Parathyroid adenoma (tissue), 2 donors: ENCODE measurements around the gene LRP6.

Experiments
- H2AFZ ChIP-seq: fragments of 300-600 bp; sonication (generic); one replicate; pipeline ENCODE4 v1.7.0; 2017; ENCODE audit warnings: antibody characterized with exemption, mild to moderate bottlenecking
- H3K27ac ChIP-seq: fragments of 300-600 bp; sonication (generic); one replicate; pipeline ENCODE4 v1.7.0; 2017
- H3K27me3 ChIP-seq: fragments of 300-600 bp; sonication (generic); one replicate; pipeline ENCODE4 v1.7.0; 2017; ENCODE audit warnings: low read length; ENCODE audit not compliant: control insufficient read depth, insufficient read depth
- H3K36me3 ChIP-seq: fragments of 300-600 bp; sonication (generic); one replicate; pipeline ENCODE4 v1.7.0; 2017; ENCODE audit warnings: low read length; ENCODE audit not compliant: control insufficient read depth, insufficient read depth
- H3K4me1 ChIP-seq: fragments of 300-600 bp; sonication (generic); one replicate; pipeline ENCODE4 v1.7.0; 2017; ENCODE audit warnings: control low read depth
- H3K4me2 ChIP-seq: fragments of 300-600 bp; sonication (generic); one replicate; pipeline ENCODE4 v1.7.0; 2017; ENCODE audit warnings: low read length
- H3K4me3 ChIP-seq: fragments of 300-600 bp; sonication (generic); one replicate; pipeline ENCODE4 v1.7.0; 2017; ENCODE audit warnings: low read depth, low read length
- H3K79me2 ChIP-seq: fragments of 300-600 bp; sonication (generic); one replicate; pipeline ENCODE4 v1.7.0; 2017; ENCODE audit warnings: control low read depth
- H3K9ac ChIP-seq: fragments of 300-600 bp; sonication (generic); one replicate; pipeline ENCODE4 v1.7.0; 2017; ENCODE audit warnings: mild to moderate bottlenecking
- H3K9me3 ChIP-seq: fragments of 300-600 bp; sonication (generic); one replicate; pipeline ENCODE4 v1.7.0; 2017; ENCODE audit warnings: low read length; ENCODE audit not compliant: control insufficient read depth
- TF ChIP-seq, protein P1 (sequence below): fragments of 300-600 bp; sonication (generic); IDR thresholded peaks from one replicate; pipeline ENCODE4 v1.7.0; 2017; ENCODE audit warnings: antibody characterized with exemption, mild to moderate bottlenecking
- donor health status: primary hyperparathyroidism.

LRP6 gene

DNA sequence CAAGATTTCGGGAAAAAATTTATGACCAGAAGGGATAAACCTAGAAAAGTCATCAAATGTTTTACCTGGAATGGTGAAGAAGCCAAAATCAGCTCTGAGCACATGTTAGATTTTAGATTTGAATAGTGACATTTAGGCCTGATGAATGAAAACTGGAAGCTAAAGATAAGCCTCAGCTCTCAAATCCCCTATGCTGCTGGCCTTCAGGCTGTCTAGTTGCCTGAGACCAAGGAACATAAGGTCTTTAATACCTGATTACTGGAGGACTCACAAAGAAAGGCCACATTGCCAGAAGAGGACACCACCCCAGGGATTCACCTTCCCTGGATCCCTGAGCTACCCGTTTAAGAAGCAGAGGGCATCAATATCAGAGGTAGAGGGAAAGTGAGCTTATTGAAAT lies 139.5 kb downstream of the LRP6 start:
- Histone ChIP-seq H3K9me3 (no peaks in the 10 kb centered on the region), H3K9ac (no peak overlapping the region), H2AFZ (no peak overlapping the region), H3K36me3 (no peaks in the 10 kb centered on the region), H3K79me2 (no peaks in the 10 kb centered on the region), H3K4me1 (peaks cover 6% of the 10 kb centered on the region), H3K27ac (no peak overlapping the region), H3K4me3 (no peak overlapping the region), H3K4me2 (no peak overlapping the region), H3K27me3 (no peaks in the 10 kb centered on the region)
- TF ChIP-seq, protein P1, sequence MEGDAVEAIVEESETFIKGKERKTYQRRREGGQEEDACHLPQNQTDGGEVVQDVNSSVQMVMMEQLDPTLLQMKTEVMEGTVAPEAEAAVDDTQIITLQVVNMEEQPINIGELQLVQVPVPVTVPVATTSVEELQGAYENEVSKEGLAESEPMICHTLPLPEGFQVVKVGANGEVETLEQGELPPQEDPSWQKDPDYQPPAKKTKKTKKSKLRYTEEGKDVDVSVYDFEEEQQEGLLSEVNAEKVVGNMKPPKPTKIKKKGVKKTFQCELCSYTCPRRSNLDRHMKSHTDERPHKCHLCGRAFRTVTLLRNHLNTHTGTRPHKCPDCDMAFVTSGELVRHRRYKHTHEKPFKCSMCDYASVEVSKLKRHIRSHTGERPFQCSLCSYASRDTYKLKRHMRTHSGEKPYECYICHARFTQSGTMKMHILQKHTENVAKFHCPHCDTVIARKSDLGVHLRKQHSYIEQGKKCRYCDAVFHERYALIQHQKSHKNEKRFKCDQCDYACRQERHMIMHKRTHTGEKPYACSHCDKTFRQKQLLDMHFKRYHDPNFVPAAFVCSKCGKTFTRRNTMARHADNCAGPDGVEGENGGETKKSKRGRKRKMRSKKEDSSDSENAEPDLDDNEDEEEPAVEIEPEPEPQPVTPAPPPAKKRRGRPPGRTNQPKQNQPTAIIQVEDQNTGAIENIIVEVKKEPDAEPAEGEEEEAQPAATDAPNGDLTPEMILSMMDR: no peak

DNA sequence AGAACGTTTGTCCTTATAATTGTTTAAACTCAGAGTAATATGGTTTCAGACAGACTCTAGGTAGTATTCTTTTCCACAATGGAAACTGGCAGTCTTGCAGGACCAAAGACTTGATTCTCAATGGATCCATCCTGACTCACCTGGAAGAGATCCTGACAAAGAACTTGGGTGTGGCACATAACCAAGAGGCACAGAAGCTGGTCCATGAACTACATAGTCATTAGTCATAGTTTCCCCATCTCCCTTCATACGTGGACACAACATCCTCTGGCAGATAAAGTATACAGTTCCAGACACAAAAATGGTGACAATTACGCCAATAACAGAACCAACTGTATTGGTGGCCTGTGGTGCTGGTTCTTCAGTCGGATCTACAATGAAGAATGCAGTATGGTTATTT lies 140.3 kb downstream of the LRP6 start:
- H3K79me2 ChIP-seq: no peaks in the 10 kb centered on the region
- H3K4me3 ChIP-seq: no peak overlapping the region
- H2AFZ ChIP-seq: no peak overlapping the region
- H3K9ac ChIP-seq: no peak overlapping the region
- no peaks in the 10 kb centered on the region for H3K27me3 ChIP-seq
- no peak overlapping the region for H3K4me2 ChIP-seq
- no peaks in the 10 kb centered on the region for H3K36me3 ChIP-seq
- TF ChIP-seq, protein P1: no peak
- H3K9me3 ChIP-seq: no peaks in the 10 kb centered on the region
- H3K4me1 ChIP-seq: peaks cover 6% of the 10 kb centered on the region
- H3K27ac ChIP-seq: no peak overlapping the region

DNA sequence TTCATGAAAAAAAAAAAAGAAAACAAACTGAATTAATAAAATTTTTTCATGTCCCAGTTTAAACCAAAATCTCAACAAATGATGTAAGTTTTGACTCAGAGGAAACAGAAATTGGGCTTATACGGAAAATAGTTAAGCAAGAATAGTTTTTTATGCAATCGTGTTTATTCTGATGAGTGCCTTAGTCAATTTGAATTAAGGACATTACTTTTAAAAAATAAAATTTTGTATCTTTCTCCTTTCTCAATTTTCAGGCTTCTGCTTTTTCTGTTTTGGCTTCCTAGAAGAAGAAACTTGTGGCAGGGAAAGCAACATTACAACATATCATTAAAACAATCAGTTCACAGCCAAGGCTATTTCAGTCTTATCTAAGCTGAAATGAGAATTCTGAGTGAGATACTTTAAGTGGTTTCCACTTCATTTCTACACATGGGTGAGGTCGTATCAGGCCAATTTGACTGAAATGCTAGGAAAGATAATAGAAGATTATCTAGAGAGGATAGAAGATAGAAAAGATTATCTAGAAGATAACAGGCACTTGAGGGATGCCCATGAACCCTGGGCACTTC lies 143.7 kb downstream of the LRP6 start:
- H3K36me3 ChIP-seq: no peaks in the 10 kb centered on the region
- TF ChIP-seq, protein P1: no peak
- no peak overlapping the region for H3K9ac ChIP-seq
- H3K4me2 ChIP-seq: no peak overlapping the region
- no peaks in the 10 kb centered on the region for H3K79me2 ChIP-seq
- no peak overlapping the region for H3K4me3 ChIP-seq
- H3K4me1 ChIP-seq: peaks cover 2% of the 10 kb centered on the region
- H2AFZ ChIP-seq: no peak overlapping the region
- H3K27me3 ChIP-seq: no peaks in the 10 kb centered on the region
- no peaks in the 10 kb centered on the region for H3K9me3 ChIP-seq
- no peak overlapping the region for H3K27ac ChIP-seq

DNA sequence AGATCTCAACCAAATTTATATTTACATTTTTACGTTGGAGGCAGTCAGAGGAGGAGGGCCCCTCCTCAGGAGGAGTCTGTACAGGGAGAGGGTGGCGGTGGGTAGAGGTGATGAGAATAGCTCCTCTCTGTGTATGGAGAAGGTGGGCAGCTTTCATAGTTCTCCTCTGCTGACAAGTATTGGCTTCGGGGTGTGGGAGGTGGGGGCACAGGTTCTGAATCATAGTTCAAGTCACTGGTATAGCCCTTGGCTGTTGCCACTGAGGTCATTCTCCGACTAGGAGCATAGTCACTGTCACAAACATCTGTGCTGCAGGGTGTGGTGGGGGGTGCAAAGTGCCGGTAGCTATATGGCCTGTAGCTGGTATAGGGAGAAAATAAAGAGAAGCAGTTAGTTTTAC lies 145.8 kb downstream of the LRP6 start:
- Histone ChIP-seq H3K4me3 (no peak overlapping the region), H3K4me1 (no peaks in the 10 kb centered on the region), H3K9me3 (no peaks in the 10 kb centered on the region), H2AFZ (no peak overlapping the region), H3K4me2 (no peak overlapping the region), H3K27me3 (no peaks in the 10 kb centered on the region), H3K9ac (no peak overlapping the region), H3K79me2 (no peaks in the 10 kb centered on the region), H3K36me3 (no peaks in the 10 kb centered on the region), H3K27ac (no peak overlapping the region)
- TF ChIP-seq, protein P1: no peak

DNA sequence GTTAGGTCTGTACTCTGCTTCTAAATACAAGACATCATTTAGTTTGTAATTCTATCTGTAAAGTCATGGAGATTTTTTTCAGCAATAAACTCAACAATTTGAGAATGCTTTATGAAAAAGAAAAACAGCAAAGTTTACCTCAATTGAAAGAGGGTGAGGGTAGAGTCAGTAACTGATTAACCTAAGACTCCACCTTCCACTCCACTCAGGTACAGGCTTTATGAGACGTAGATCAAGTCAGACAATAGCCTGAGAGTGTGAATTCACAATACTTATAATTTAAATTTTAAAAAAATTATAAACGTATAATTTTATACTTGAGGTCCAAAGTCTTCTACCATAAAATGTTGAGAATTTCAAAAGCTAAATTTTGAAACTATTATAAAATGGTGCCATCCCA lies 150.2 kb downstream of the LRP6 start:
- no peak overlapping the region for H3K9ac ChIP-seq
- no peaks in the 10 kb centered on the region for H3K9me3 ChIP-seq
- H3K4me3 ChIP-seq: no peak overlapping the region
- H3K27ac ChIP-seq: no peak overlapping the region
- no peaks in the 10 kb centered on the region for H3K4me1 ChIP-seq
- no peaks in the 10 kb centered on the region for H3K79me2 ChIP-seq
- no peak overlapping the region for H3K4me2 ChIP-seq
- no peaks in the 10 kb centered on the region for H3K36me3 ChIP-seq
- no peak overlapping the region for H2AFZ ChIP-seq
- TF ChIP-seq, protein P1: no peak
- H3K27me3 ChIP-seq: no peaks in the 10 kb centered on the region
